GM12872 (cell line): ENCODE data around the gene ANKRD13B.

Experiments
- CTCF ChIP-seq: IDR thresholded peaks from 3 replicates; pipeline ENCODE4 v1.5.1; 2011; ENCODE audit warnings: low read depth, mild to moderate bottlenecking, low read length, moderate library complexity; ENCODE audit not compliant: insufficient read depth

The ANKRD13B gene

GRCh38 chr17:29557739-29558116 is 35.2 kb upstream of the ANKRD13B start:
- TF ChIP-seq CTCF = no peak

GRCh38 chr17:29559640-29560039 is 33.3 kb upstream of the ANKRD13B start:
- TF ChIP-seq CTCF = no peak

- TF ChIP-seq CTCF = no peak
Measured at GRCh38 chr17:29560316-29560715, 32.6 kb upstream of the ANKRD13B start.

- no peak for TF ChIP-seq CTCF
Measured at GRCh38 chr17:29561554-29562517, 31.1 kb upstream of the ANKRD13B start.

GRCh38 chr17:29562615-29563014 is 30.3 kb upstream of the ANKRD13B start:
- no peak for TF ChIP-seq CTCF

- TF ChIP-seq CTCF = no peak
Measured at GRCh38 chr17:29563816-29564215, 29.1 kb upstream of the ANKRD13B start.

GRCh38 chr17:29565643-29566472 is 27.1 kb upstream of the ANKRD13B start:
- peak; percentile 27 for TF ChIP-seq CTCF
